GM12865 (cell line): Measurements from ENCODE around the gene GDPD5.

Experiments
- DNase-seq: peaks from one replicate; pipeline ENCODE4 v3.0.0; 2010; ENCODE audit warnings: low read depth
- H3K4me3 ChIP-seq: 2 replicates; pipeline ENCODE4 v1.5.1; 2011; ENCODE audit warnings: mild to moderate bottlenecking, low read depth, low read length, control low read depth
- TF ChIP-seq, protein P1 (sequence below): IDR thresholded peaks from 2 replicates; pipeline ENCODE4 v1.5.1; 2011; ENCODE audit warnings: low read length, control low read depth, low read depth, inconsistent platforms; ENCODE audit not compliant: insufficient read depth; ENCODE audit errors: missing control alignments

GDPD5 gene

DNA sequence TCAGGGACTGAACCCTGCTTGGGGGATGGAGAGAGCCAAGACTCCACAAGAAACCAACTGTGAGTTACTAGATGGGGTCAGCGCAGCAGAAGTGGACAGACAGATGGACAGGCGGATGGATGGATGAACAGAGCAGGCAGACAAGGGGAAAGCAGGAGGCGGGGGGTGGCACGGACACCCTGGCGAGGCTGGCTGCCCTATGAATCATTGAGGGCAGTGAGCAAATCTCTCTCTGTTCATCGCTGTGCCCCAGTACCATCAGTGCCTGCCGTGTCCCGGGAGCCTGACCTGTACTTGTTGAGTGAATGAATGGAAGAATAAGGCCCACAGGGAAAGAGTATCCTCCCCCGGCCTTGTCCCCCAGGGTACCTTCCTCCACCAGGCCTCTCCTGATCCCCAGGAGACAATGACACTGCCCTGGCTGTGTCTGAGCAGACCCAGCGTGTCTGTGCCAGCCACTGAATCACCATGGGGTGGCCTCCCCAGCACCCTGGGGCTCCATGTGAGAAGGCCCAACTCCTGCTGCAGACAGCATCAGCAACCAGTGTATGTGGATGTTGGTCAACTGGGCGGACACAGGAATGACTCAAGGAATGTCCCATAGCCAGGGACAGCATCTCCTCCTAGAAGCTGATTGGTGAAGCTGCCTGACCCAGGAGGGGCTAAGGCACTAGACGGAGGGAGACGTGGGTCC lies 87.6 kb downstream of the GDPD5 start:
- no peak for DNase-seq
- H3K4me3 ChIP-seq: no peak overlapping the region
- TF ChIP-seq, protein P1, sequence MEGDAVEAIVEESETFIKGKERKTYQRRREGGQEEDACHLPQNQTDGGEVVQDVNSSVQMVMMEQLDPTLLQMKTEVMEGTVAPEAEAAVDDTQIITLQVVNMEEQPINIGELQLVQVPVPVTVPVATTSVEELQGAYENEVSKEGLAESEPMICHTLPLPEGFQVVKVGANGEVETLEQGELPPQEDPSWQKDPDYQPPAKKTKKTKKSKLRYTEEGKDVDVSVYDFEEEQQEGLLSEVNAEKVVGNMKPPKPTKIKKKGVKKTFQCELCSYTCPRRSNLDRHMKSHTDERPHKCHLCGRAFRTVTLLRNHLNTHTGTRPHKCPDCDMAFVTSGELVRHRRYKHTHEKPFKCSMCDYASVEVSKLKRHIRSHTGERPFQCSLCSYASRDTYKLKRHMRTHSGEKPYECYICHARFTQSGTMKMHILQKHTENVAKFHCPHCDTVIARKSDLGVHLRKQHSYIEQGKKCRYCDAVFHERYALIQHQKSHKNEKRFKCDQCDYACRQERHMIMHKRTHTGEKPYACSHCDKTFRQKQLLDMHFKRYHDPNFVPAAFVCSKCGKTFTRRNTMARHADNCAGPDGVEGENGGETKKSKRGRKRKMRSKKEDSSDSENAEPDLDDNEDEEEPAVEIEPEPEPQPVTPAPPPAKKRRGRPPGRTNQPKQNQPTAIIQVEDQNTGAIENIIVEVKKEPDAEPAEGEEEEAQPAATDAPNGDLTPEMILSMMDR: no peak

DNA sequence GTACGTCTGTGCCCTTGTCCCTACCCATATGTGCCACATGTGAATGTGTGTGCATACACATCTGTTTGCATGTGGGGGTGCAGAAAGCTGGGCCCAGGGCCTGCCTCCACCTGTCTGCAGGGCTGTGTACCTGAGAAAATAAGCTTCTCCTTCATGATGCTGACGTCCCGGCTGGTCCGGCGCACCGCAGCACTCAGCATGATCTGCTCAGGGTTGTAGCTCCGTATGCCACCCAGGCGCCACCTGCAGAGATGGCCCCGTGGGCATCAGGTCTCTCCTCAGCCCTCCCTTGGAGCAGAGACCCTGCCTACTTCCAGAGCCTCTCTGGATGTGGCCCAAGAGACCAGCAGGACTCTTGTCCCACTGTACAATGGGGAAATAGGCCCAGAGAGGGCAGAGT lies 88.9 kb downstream of the GDPD5 start:
- TF ChIP-seq, protein P1: no peak
- DNase-seq: no peak
- no peak overlapping the region for H3K4me3 ChIP-seq

DNA sequence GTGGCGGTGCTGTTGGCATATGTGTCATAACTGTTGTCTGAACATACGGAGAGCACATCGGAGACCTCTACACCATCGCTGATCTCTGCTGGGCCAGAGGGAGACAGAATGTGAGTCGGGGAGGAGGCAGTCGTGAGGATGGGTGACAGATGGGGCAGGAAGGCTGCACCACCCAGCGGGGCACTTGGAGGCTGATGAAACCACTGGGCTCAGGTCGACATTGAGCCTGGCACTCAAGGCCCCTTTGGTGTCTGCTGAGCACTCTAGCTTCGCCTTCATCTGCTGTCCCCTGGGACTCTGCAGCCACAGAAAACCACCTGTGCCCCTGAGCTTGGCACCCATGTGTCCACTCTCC lies 90.2 kb downstream of the GDPD5 start:
- no peak for DNase-seq
- no peak overlapping the region for H3K4me3 ChIP-seq
- TF ChIP-seq, protein P1: no peak

DNA sequence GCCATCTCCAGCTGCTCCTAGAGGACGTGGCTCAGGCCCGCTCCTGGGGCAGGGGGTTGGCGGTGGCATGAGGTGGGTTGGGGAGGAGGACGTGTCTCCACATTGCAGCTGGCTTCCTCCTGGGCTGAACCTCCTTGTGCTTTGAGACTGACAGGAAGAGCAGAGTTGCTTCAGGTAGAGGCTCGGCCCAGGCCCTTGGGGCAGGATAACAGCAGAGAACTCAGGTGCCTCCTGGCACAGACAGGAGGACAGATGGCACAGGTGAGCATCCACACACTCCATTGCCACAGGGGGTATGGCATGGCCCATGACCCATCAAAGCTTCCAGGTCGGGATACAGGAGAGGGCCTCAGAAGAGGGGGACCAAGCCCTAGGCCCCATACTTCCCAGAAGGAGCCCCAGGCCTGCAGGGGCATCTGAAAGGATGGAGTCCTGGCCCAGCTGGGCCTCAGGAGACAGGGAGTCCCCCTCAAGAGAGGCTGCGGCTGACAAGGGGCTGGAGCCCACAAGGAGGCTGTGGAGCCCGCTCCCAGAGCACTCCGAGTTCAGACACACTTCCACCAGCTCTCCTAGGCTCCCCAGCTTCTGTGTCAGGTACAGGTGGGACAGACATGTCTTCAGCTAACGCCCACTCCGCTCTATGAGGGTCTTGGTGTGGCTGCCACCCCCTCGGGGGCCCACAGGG lies 90.7 kb downstream of the GDPD5 start:
- no peak for DNase-seq
- TF ChIP-seq, protein P1: no peak
- no peak overlapping the region for H3K4me3 ChIP-seq

DNA sequence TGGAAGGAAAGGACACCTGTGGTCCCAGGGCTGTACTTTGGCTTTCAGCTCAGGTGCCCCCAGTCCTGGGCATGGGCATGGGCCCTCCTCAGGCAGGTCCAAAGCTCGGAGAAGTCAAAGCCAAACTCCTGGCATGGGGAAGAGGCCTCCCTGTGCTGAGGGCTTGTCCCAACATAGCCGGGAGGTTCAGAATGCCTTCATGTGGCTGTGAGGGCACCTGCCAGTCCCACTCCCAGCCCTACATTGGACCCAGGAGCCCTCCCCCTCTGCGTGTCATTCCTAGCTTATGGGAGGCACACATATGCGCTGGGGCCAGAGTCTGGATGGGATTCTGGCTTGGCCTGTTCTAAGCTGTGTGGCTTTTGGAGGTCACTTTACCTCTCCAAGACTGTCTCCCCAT lies 91.7 kb downstream of the GDPD5 start:
- no peak overlapping the region for H3K4me3 ChIP-seq
- TF ChIP-seq, protein P1: no peak
- DNase-seq: no peak

DNA sequence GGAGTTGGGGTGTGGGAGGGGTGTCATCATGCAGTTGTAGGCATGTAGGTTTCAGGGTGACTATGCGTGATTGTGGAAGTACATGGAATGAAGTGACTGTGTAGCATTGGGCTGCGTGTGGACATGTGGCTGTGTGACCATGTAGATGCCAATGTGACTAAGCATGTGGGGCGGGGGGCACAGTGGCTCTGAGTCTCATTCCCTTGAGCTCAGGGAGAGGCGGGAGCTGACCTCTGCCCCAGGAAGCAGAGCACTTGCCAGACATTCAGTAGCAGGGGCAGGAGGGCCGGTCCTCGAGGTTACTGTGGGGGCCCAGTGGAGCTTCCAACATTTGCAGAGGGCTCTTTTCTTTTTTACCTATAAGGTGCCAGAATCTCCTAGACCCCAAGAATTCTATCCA lies 92.3 kb downstream of the GDPD5 start:
- no peak for DNase-seq
- H3K4me3 ChIP-seq: no peak overlapping the region

More for the DNA sequence above, 92.3 kb downstream of the GDPD5 start:
- TF ChIP-seq, protein P1: no peak
